Measurements from ENCODE around the gene MRPL32.
A peak's percentile ranks its signal among the peaks of the same experiment; 100 is the strongest.

Gene MRPL32

DNA sequence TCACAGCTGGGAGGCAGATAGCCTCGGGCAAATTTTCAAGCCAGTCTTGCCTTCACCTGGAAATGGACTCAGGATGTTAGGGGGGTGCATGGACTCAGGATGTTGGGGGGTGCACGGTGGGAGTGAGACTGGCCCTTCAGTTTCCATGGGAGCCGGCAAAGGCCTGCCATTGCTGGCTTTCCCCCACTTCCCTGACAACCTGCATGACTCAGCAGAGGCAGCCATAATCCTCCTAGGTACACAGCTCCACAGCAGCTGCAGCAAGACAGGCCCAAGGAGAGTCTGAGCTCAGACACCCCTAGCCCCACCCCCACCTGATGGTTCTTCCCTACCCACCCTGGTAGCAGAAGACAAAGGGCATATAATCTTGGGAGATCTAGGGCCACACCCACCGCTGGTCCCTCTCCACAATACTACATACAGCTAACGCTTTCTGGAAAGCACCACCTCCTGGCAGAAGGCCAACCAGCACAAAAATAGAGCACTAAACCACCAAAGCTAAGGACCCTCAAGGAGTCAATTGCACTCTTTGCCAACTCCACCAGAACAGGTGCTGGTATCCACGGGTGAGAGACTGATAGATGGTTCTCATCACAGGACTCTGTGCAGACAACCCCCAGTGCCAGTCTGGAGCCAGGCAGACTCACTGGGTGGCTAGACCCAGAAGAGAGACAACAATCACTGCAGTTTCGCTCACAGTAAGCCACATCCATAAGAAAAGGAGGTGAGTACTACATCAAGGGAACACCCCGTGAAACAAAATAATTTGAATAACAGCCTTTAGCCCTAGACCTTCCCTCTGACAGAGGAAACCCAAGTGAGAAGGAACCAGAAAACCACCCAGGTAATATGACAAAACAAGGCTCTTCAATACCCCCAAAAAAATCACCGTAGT is 38.6 kb upstream of the MRPL32 start:
- TF ChIP-seq MYC (IDR thresholded peaks at IDR 0.05; ENCODE audit: low read depth, low read length) (no peak), POLR2A (IDR thresholded peaks at IDR 0.05; ENCODE audit: extremely low read depth, insufficient read length) (no peak)
- TF ChIP-seq, protein P1, sequence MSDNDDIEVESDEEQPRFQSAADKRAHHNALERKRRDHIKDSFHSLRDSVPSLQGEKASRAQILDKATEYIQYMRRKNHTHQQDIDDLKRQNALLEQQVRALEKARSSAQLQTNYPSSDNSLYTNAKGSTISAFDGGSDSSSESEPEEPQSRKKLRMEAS (IDR thresholded peaks at IDR 0.05; ENCODE audit: low read depth, low read length): no peak
- no peak for DNase-seq (ENCODE audit: low read depth)
- H3K4me3 ChIP-seq (ENCODE audit: low read depth, low read length): no peak overlapping the region

DNA sequence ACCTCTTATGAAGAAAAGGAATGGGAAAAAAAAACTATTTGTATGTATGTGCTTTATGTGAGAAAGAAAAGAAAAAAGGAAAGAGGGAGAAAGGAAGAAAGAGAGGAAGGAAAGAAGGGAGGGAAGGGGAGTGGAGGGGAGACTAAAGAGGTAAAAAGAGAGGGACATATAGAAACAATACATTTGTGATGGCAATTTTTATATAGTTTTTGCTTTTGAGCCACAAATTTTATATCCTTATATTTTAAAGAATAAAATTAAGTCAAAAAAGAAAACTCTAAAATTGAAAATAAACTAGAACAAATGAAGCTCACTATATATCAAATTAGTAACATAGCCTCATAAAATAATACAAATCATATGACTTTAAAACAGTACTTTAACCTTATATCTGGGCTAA is 31.3 kb upstream of the MRPL32 start:
- DNase-seq (ENCODE audit: low read depth): no peak
- no peak overlapping the region for H3K4me3 ChIP-seq (ENCODE audit: low read depth, low read length)
- TF ChIP-seq, protein P1 (IDR thresholded peaks at IDR 0.05; ENCODE audit: low read depth, low read length): no peak
- TF ChIP-seq POLR2A (IDR thresholded peaks at IDR 0.05; ENCODE audit: extremely low read depth, insufficient read length): no peak
- TF ChIP-seq, protein P2, sequence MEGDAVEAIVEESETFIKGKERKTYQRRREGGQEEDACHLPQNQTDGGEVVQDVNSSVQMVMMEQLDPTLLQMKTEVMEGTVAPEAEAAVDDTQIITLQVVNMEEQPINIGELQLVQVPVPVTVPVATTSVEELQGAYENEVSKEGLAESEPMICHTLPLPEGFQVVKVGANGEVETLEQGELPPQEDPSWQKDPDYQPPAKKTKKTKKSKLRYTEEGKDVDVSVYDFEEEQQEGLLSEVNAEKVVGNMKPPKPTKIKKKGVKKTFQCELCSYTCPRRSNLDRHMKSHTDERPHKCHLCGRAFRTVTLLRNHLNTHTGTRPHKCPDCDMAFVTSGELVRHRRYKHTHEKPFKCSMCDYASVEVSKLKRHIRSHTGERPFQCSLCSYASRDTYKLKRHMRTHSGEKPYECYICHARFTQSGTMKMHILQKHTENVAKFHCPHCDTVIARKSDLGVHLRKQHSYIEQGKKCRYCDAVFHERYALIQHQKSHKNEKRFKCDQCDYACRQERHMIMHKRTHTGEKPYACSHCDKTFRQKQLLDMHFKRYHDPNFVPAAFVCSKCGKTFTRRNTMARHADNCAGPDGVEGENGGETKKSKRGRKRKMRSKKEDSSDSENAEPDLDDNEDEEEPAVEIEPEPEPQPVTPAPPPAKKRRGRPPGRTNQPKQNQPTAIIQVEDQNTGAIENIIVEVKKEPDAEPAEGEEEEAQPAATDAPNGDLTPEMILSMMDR (IDR thresholded peaks at IDR 0.05; ENCODE audit: low read depth, low read length): no peak
- no peak for TF ChIP-seq MYC (IDR thresholded peaks at IDR 0.05; ENCODE audit: low read depth, low read length)

DNA sequence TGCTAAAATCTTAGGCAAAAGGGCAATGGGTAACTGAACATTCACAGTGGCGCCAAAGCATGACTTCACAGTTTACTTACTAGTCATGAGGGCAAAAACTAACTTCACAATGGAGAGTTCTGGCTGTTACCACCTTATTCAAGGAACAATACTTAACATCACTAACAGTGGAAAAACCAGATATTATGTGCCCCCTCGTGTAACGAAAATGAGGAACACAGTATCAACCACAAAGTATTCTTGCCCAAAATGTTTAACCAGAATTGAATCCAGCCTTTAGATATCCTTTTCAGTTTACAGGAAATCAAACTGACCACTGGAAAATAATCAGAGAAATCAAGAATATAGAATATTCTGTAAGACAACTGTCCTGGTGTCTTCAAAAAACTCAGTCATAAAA is 29.8 kb upstream of the MRPL32 start:
- TF ChIP-seq MYC (IDR thresholded peaks at IDR 0.05; ENCODE audit: low read depth, low read length) (no peak), POLR2A (IDR thresholded peaks at IDR 0.05; ENCODE audit: extremely low read depth, insufficient read length) (no peak)
- TF ChIP-seq, protein P1 (IDR thresholded peaks at IDR 0.05; ENCODE audit: low read depth, low read length): no peak
- TF ChIP-seq, protein P2 (IDR thresholded peaks at IDR 0.05; ENCODE audit: low read depth, low read length): no peak
- peak; percentile 44 for DNase-seq (ENCODE audit: low read depth)
- no peak overlapping the region for H3K4me3 ChIP-seq (ENCODE audit: low read depth, low read length)

DNA sequence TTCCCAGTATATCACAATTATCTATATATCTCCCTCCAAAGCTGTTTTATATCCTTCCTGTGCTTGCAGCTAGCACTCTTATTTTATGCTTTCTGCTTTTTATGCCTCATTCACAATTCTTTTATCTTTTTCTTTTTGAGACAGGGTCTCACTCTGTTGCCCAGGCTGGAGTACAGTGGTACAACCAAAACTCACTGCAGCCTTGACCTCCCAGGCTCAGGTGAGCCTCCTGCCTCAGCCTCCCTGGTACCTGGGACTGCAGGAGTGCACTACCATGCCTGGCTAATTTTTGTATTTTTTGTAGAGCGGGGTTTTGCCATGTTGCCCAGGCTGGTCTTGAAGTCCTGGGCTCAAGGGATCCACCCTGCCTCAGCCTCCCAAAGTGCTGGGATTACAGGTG is 26.0 kb upstream of the MRPL32 start:
- DNase-seq (ENCODE audit: low read depth): no peak
- TF ChIP-seq POLR2A (IDR thresholded peaks at IDR 0.05; ENCODE audit: extremely low read depth, insufficient read length): no peak
- TF ChIP-seq, protein P1 (IDR thresholded peaks at IDR 0.05; ENCODE audit: low read depth, low read length): no peak
- TF ChIP-seq, protein P2 (IDR thresholded peaks at IDR 0.05; ENCODE audit: low read depth, low read length): no peak
- TF ChIP-seq MYC (IDR thresholded peaks at IDR 0.05; ENCODE audit: low read depth, low read length): no peak

DNA sequence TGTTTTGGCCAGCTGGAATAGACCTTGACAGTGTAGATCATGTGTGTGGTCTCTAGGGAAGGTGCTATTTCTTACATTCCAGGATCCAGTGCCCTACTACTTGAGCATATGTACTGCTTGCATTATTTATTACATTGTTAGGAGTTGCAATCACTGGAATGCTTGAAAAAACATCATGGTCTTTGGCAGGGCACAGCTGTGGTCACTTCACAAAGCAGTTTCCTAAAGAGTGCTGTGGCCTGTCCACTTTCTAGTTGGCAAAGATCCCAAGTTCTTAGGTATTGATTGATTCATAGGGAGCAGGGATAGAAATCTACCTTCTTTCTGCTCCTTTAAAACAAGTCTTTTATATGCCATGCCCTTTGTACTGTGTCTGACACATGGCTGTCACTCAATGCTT is 24.9 kb upstream of the MRPL32 start:
- H3K4me3 ChIP-seq (ENCODE audit: low read depth, low read length): no peak overlapping the region

More for the DNA sequence above, 26.0 kb upstream of the MRPL32 start:
- H3K4me3 ChIP-seq (ENCODE audit: low read depth, low read length): no peak overlapping the region

More for the DNA sequence above, 24.9 kb upstream of the MRPL32 start:
- no peak for DNase-seq (ENCODE audit: low read depth)
- TF ChIP-seq, protein P1 (IDR thresholded peaks at IDR 0.05; ENCODE audit: low read depth, low read length): no peak
- TF ChIP-seq MYC (IDR thresholded peaks at IDR 0.05; ENCODE audit: low read depth, low read length): no peak
- no peak for TF ChIP-seq POLR2A (IDR thresholded peaks at IDR 0.05; ENCODE audit: extremely low read depth, insufficient read length)
- TF ChIP-seq, protein P2 (IDR thresholded peaks at IDR 0.05; ENCODE audit: low read depth, low read length): no peak

Measured in NB4 (cell line).